Kidney (tissue), 14 donors: Measurements from ENCODE around the gene TPP1. TPM values are rescaled to one million over a fixed set of nuclear protein-coding genes. Genes with fewer than 3 reads are reported as not detected.

ENCODE experiments used
- DNase-seq, 5 donors: peaks; one replicate each; pipeline ENCODE4 v3.0.0-alpha.2; 2013 to 2020
- FAIRE-seq: peaks from 2 replicates; lab custom pipeline; 2012; peaks lifted over from hg19 to GRCh38; lab: Jason Lieb, UNC
- H3K27ac ChIP-seq, 2 donors: one replicate each; pipeline ENCODE4 v1.7.0; 2013; ENCODE audit warnings: low read depth in 2 of 2, low read length in 2 of 2, inconsistent platforms in 1 of 2
- H3K27me3 ChIP-seq: one replicate; pipeline ENCODE4 v1.7.1; 2013; ENCODE audit warnings: low read length, inconsistent platforms; ENCODE audit not compliant: control insufficient read depth, insufficient read depth
- H3K36me3 ChIP-seq, 3 donors: one replicate each; pipeline versions ENCODE4 v1.7.0 to v1.7.1; 2013; ENCODE audit warnings: low read length in 3 of 3, control low read depth in 1 of 3, inconsistent platforms in 1 of 3; ENCODE audit not compliant: insufficient read depth in 3 of 3, control insufficient read depth in 2 of 3
- H3K4me1 ChIP-seq, 3 donors: one replicate each; pipeline versions ENCODE4 v1.7.0 to v1.7.1; 2013; ENCODE audit warnings: low read length in 3 of 3, inconsistent platforms in 1 of 3, low read depth in 1 of 3; ENCODE audit not compliant: control insufficient read depth in 2 of 3, insufficient read depth in 2 of 3
- H3K4me3 ChIP-seq, 3 donors: one replicate each; pipeline versions ENCODE4 v1.7.0 to v1.8.1; 2013; ENCODE audit warnings: low read length in 3 of 3, control low read depth in 1 of 3, inconsistent platforms in 1 of 3
- H3K9ac ChIP-seq, 3 donors: one replicate each; pipeline versions ENCODE4 v1.7.0 to v1.7.1; 2013; ENCODE audit warnings: low read length in 3 of 3, control low read depth in 1 of 3, inconsistent platforms in 1 of 3
- H3K9me3 ChIP-seq, 3 donors: one replicate each; pipeline versions ENCODE4 v1.7.0 to v1.7.1; 2013; ENCODE audit warnings: low read length in 3 of 3, control low read depth in 1 of 3, inconsistent platforms in 1 of 3; ENCODE audit not compliant: control insufficient read depth in 2 of 3, insufficient read depth in 1 of 3
- CTCF ChIP-seq: IDR thresholded peaks from 3 replicates; pipeline ENCODE4 v1.5.1; 2012; ENCODE audit warnings: mild to moderate bottlenecking, moderate library complexity, borderline replicate concordance; ENCODE audit not compliant: insufficient read depth; ENCODE audit errors: extremely low read depth
- intact Hi-C: fragments of 100-400 bp; cut with DNase I; formaldehyde crosslinking; loops from one replicate; pipeline ENCODE4 v1.11.1; 2022
- polyA plus RNA-seq: library from polyadenylated mRNA; stranded (reverse); fragments of 350-450 nt; fragmentation: Illumina TruSeq; extraction: RNeasy Lipid Tissue Mini Kit (QIAGEN cat#74804); gene quantifications from one replicate; pipeline ENCODE4 v1.2.3, GENCODE V29; 2014; ENCODE audit warnings: low read depth, low replicate concordance; ENCODE audit not compliant: insufficient read depth
- total RNA-seq: library from RNA; stranded (reverse); fragmentation: NEBNext Ultra II Directional; extraction: Animal tissue kit (Norgen Biotek cat#: 25700); gene quantifications from one replicate; pipeline ENCODE4 v1.2.1, GENCODE V29; 2021
- donor health status: control.
- donor health status: control.
- donor health status: control.
- donor health status: control.
- donor health status: control.
- donor health status: DM: yes; HTN: yes; CAD: no.
- donor health status: Normal renal cell carcinoma (clear cell type).

The TPP1 gene
- total and polyA plus RNA-seq, 2 donors from 2014 or later = 84.2 to 115 TPM

GRCh38 chr11:6588018-6588417, 31.2 kb downstream of the TPP1 start:
- intact Hi-C loops = no loop called here
- peaks cover 2 to 9% (median 5%) of the 10 kb centered on the region in 3 donors for H3K9me3 ChIP-seq
- no peaks in the 10 kb centered on the region for H3K4me1 ChIP-seq
- H3K27me3 ChIP-seq = no peaks in the 10 kb centered on the region
- H3K4me3 ChIP-seq = no peak overlapping the region
- no peak overlapping the region for H3K9ac ChIP-seq
- DNase-seq (no peak), FAIRE-seq (no peak)
- no peak overlapping the region for H3K27ac ChIP-seq
- TF ChIP-seq CTCF = no peak
- peaks cover 0 to 10% (median 3%) of the 10 kb centered on the region in 3 donors for H3K36me3 ChIP-seq

DNA sequence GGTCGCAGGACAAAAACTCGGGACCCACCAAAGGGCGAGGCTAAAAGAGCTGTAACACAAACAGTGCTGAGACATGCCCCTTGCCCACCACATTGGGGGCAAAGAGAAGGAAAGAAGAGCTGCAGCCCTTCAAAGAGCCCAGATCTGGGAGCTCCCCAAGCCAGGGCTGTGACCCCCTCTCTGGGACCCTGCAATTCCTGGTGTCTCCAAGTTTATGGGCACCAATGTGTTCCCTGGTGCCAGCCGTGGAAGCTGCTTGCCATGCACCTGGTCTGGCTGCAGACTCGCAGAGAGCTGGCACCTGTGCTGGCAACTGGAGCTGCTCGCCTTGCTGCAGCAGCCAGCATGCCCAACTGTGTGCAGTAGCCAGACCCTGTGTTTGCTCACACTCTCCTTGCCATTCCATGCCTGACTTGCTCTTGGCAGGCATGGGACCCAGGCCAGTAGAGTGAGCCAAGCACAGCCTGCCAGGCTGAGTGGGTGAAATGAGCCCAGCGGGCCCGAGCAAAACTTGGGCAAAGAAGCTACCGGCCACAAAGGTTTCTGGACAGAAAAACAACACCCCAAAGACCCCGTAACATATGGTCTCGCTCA, 31.8 kb downstream of the TPP1 start:
- intact Hi-C loops = no loop called here
- no peak overlapping the region for H3K4me3 ChIP-seq
- peaks cover 0 to 10% (median 3%) of the 10 kb centered on the region in 3 donors for H3K36me3 ChIP-seq
- FAIRE-seq (no peak), DNase-seq (peak in 1 of 5 donors; percentile 40)
- no peaks in the 10 kb centered on the region for H3K4me1 ChIP-seq
- H3K9ac ChIP-seq = no peak overlapping the region
- H3K27ac ChIP-seq = no peak overlapping the region
- H3K27me3 ChIP-seq = no peaks in the 10 kb centered on the region
- peaks cover 2 to 9% (median 5%) of the 10 kb centered on the region in 3 donors for H3K9me3 ChIP-seq
- TF ChIP-seq CTCF = no peak

- Histone ChIP-seq H3K9me3 (peaks cover 2 to 9% (median 5%) of the 10 kb centered on the region in 3 donors), H3K9ac (no peak overlapping the region), H3K36me3 (peaks cover 0 to 5% (median 0%) of the 10 kb centered on the region in 3 donors), H3K4me3 (no peak overlapping the region), H3K27ac (no peak overlapping the region), H3K4me1 (no peaks in the 10 kb centered on the region), H3K27me3 (no peaks in the 10 kb centered on the region)
- DNase-seq (peak in 1 of 5 donors; percentile 59), FAIRE-seq (no peak)
- intact Hi-C loops = no loop called here
- TF ChIP-seq CTCF = no peak
These were observed 32.5 kb downstream of the TPP1 start for GRCh38 chr11:6586434-6587359.
